ENCODE measurements around the gene LY6G6D.

DNA sequence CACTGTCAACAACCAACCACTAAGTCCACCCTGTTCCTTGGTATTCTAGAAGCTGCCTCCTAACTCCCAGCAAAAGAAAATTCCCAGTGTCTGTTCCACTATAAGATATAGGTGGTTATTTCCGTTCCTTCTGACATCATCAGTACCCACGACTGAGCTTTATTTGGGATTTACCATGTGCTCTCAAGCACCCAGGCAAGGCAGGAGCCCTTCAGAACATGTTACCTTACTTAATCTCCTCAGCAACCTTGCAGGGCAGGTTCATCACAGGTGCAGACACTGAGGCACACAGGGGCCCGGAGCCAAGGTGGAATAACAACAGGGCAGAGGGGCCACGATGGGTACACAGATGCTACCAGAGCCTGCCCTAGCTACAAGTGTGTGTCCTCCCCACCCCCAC, 22.8 kb upstream of the LY6G6D start:
- TF ChIP-seq, protein P1, sequence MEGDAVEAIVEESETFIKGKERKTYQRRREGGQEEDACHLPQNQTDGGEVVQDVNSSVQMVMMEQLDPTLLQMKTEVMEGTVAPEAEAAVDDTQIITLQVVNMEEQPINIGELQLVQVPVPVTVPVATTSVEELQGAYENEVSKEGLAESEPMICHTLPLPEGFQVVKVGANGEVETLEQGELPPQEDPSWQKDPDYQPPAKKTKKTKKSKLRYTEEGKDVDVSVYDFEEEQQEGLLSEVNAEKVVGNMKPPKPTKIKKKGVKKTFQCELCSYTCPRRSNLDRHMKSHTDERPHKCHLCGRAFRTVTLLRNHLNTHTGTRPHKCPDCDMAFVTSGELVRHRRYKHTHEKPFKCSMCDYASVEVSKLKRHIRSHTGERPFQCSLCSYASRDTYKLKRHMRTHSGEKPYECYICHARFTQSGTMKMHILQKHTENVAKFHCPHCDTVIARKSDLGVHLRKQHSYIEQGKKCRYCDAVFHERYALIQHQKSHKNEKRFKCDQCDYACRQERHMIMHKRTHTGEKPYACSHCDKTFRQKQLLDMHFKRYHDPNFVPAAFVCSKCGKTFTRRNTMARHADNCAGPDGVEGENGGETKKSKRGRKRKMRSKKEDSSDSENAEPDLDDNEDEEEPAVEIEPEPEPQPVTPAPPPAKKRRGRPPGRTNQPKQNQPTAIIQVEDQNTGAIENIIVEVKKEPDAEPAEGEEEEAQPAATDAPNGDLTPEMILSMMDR (conservative IDR thresholded peaks at IDR 0.05 in 1 of 2, IDR thresholded peaks at IDR 0.05 in 1 of 2; ENCODE audit: low read depth in 1 of 2, low read length in 2 of 2) = no peak
- no peak for TF ChIP-seq EZH2 (IDR thresholded peaks at IDR 0.05; ENCODE audit: low read length, missing control alignments)

All from fibroblast of lung (primary cell).